Measurements from ENCODE around the gene MX2.
"Not testable (repeated sequence)": the region's sequence is repeated elsewhere in the genome, so short reads cannot be mapped to it uniquely, and the experiment has no call there.

The MX2 gene

DNA sequence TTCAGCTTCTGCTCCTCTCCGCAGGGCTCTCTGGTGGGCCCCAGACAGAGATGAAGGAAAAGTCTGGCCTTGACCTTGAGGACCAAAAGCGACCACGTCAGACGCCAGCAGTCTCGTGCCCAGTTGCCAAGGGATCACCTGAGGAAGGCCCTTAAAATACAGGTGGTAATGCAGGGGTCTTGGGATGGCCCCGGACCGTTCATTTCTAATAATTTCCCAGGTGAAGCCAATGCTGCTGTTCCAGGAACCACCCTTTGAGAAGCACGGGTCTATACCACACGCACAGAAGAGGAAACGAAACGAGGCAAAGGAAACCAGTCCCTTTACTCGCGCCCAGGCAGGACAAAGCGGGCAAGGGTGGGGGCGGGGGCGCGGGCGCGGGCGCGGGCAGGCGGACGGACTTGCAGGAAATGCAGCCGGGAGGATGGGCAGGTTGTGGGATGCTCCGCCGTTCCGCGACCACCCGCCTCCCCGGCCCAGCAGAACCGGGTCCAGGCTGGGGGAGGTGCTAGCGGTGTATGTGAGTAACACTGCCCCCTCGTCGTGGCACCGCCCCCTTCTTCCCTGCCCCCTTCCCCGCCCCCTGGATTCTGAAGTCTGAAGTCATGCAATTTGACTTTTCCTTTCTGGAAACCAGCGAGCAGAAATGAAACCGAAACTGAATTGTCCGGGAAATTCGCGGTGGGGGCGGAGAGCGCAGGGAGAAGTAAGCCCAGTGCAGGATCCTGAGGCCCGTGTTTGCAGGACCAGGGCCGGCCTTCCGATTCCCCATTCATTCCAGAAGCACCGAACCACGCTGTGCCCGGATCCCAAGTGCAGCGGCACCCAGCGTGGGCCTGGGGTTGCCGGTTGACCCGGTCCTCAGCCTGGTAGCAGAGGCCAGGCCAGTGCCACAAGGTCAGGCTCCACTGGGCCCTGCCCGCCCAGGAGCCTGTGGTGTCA, 58.4 kb downstream of the MX2 start:
- peak; percentile 33 for DNase-seq

DNA sequence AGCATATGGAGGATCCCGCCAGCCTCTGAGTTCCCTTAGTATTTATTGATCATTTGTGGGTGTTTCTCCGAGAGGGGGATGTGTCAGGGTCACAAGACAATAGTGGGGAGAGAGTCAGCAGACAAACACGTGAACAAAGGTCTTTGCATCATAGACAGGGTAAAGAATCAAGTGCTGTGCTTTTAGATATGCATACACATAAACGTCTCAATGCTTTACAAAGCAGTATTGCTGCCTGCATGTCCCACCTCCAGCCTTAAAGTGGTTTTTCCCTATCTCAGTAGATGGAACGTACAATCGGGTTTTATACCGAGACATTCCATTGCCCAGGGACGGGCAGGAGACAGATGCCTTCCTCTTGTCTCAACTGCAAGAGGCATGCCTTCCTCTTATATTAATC, 59.2 kb downstream of the MX2 start:
- not testable (repeated sequence) for DNase-seq

DNA sequence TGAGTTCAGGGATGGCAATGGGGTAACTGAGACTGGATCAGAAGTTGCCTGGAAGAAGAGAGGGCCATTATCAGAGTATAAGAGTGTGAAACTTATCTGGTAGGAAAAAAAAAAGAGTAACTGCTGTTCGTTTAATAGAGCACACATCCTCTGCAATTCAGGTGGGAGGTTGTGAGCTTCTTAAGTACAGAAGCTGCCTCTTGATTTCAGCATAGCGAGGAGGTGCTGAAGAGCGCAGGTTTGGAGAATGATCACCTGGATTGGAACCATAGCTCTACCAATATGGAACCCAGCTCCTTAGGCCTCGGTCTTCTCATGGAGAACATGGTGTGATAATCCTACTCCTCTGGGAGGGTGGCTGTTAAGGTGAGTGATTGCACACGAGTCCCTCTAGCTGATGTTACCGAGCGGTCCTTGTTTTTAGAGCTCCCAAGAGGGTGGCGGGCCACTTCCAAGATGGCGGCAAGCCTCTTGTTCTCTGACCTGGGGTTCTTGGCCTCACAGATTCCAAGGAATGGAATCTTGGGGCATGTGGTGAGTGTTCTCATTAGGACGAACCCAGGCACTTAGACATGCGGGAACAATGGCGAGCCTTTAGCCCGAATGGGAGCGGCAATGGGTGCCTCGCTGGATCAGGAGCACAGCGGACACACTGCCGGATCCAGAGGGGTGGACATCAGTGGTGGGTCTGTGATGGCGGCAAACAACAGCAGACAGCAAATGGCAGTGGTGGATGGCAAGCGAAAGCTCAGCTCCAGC, 60.9 kb downstream of the MX2 start:
- no peak for DNase-seq

GRCh38 chr21:41423305-41423636, 61.4 kb downstream of the MX2 start:
- not testable (repeated sequence) for DNase-seq

- DNase-seq, result no peak
Measured at GRCh38 chr21:41425588-41425953, 63.7 kb downstream of the MX2 start.

- DNase-seq, result peak; percentile 67
Measured at GRCh38 chr21:41425954-41426675, 64.3 kb downstream of the MX2 start, which contains the start of gene MX1. Gene MX1, plus strand, starts transcription at chr21:41426239. Its CDS starts 5,832 bp downstream, at chr21:41432071.

DNA sequence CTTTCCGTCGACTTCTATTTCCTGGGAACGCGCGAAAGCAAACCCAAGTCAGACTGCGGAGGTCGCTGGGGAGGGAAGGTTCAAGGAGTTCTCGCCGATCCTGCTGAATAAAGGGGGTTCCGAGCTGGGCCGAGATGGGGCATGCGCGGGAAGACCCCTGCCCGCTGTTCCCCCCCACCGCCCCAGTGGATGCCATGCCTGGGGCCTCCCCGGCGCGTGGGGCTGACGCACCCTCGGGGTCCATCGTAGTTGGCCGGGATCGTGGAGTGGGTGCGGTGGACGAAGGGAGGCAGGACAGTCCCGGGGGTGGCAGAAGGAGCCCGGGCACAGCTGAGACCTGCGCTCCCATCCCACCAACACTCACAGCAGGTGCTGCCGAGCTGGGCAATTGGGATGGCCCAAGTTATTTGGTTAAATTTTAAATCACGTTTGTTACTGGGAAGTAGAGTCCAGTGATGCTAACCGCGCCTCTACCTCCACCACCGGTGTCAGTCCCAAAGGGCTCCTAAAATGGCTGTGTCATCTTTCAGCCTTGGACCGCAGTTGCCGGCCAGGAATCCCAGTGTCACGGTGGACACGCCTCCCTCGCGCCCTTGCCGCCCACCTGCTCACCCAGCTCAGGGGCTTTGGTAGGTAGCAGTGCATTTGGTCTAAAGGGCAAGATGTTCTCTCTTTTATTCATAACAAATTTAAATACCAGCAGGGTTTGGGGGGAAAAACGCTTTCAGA, 65.0 kb downstream of the MX2 start:
- no peak for DNase-seq

DNA sequence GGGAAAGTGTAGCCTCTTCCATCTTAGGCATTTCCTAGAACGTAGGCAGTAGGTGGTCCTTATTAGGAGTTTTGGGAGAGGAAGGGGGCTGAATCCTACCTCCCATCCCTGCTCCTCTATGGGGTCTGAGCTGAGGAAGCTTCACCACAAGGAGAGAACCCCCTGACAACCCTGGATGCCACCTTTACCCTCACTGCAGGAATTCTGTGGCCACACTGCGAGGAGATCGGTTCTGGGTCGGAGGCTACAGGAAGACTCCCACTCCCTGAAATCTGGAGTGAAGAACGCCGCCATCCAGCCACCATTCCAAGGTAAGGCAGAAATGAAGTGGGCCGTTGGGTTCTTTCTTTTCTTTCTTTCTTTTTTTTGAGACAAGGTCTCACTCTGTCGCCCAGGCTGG, 65.7 kb downstream of the MX2 start:
- no peak for DNase-seq

DNA sequence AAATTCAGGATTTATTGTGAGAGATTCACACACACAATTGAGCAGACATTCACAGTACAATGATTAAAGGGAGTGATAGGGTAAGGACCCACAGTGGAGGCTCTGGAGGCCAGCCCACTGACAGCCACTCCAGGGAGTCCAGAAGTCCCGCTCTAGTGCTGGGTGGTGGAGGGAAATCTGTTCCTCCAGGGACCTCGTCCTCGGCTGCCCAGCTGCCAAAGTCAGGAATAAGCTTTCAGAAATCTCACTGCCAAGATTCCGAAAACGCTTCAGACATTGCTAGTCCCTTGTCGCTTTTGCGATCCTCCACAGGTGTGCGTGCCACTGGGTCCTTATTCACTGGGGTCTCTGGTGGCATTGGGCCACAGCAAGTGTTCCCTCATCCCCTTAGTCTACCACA, 66.5 kb downstream of the MX2 start:
- DNase-seq, result no peak

- no peak for DNase-seq
Measured at GRCh38 chr21:41428847-41429246, 67.0 kb downstream of the MX2 start.

GRCh38 chr21:41429305-41429704, 67.5 kb downstream of the MX2 start:
- DNase-seq, result no peak

- DNase-seq, result no peak
Measured at GRCh38 chr21:41429925-41430491, 68.2 kb downstream of the MX2 start.

GRCh38 chr21:41431788-41432548, 70.1 kb downstream of the MX2 start:
- DNase-seq, result no peak

DNA sequence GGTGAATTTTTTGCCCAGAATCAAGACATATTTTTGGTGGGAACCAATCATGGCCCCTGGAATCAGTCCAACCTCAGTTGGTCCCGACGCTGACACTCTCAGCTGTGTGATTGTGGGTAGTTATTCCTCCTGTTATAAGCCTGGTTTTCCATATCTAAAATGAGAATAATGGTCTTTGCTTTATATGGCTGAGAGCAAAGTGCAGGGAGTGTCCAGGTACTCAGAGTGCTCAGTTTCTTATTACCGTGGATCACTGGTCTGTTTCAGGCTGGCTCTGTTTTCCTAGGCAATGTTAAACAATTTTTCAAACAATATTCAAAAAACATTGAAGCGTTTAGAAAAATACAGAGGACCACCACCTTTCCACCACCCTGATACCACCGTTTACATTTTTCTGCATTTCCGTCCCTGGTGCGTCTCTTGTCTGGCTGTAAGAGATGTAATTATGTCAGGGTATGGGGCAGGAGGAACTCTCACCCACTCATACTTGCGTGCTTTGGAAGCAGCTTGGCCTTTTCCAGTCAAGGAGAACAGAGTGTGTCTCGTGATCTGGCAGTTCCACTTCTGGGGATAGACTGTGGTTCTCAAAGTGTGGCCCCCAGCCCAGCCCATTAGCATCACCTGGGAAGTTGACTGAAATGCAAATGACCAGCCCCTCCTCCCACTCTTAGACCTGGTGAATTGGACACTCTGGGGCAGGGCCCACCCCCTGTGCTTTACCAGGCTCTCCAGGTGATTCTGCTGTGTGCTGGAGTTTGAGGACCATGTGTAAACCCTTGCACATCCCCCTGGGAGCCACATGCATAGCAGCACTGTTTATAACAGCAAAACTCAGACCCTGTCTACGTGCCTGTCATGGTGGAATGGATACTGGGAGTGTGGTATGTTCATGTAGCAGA, 71.0 kb downstream of the MX2 start:
- no peak for DNase-seq

- no peak for DNase-seq
Measured at GRCh38 chr21:41433566-41433965, 71.7 kb downstream of the MX2 start.

- no peak for DNase-seq
Measured at GRCh38 chr21:41435706-41436105, 73.9 kb downstream of the MX2 start.

GRCh38 chr21:41437729-41438128, 75.9 kb downstream of the MX2 start:
- no peak for DNase-seq

- DNase-seq, result no peak
Measured at GRCh38 chr21:41438425-41439113, 76.7 kb downstream of the MX2 start.

GRCh38 chr21:41439248-41439647, 77.4 kb downstream of the MX2 start:
- DNase-seq, result no peak

- no peak for DNase-seq
Measured at GRCh38 chr21:41441546-41441945, 79.7 kb downstream of the MX2 start.

Measured in effector CD8-positive, alpha-beta T cell (primary cell).